ENCODE measurements around the gene ABCC11.

- TF ChIP-seq TAF1 (IDR thresholded peaks at IDR 0.05; ENCODE audit: borderline replicate concordance, insufficient read depth, low read length) (no peak), SIN3A (IDR thresholded peaks at IDR 0.05; ENCODE audit: borderline replicate concordance, insufficient read depth, low read length) (no peak), FOXP2 (optimal IDR thresholded peaks at IDR 0.05; ENCODE audit: borderline replicate concordance, extremely low read depth, extremely low read length, insufficient read depth) (no peak)
Observed at GRCh38 chr16:48225456-48225855, 21.9 kb downstream of the ABCC11 start.

Data from PFSK-1 (cell line).